HEK293 (cell line): ENCODE results near the gene TTC33.

Source experiments
- GFI1B ChIP-seq: fragments of 450-650 bp; formaldehyde crosslinking; IDR thresholded peaks from 2 replicates; pipeline ENCODE4 v1.5.1; 2016; ENCODE audit warnings: missing biosample characterization, missing genetic modification characterization
- HIC1 ChIP-seq: fragments of 450-650 bp; formaldehyde crosslinking; IDR thresholded peaks from 2 replicates; pipeline ENCODE4 v1.5.1; 2016; ENCODE audit warnings: missing biosample characterization, missing genetic modification characterization
- IKZF3 ChIP-seq: fragments of 450-650 bp; IDR thresholded peaks from 2 replicates; pipeline ENCODE4 v1.5.0; 2018; ENCODE audit warnings: missing biosample characterization, mild to moderate bottlenecking, missing genetic modification characterization, moderate library complexity
- KLF16 ChIP-seq: fragments of 450-650 bp; formaldehyde crosslinking; IDR thresholded peaks from 2 replicates; pipeline ENCODE4 v1.5.1; 2017; ENCODE audit warnings: missing biosample characterization, missing genetic modification characterization
- MYNN ChIP-seq: fragments of 450-650 bp; formaldehyde crosslinking; IDR thresholded peaks from 2 replicates; pipeline ENCODE4 v1.5.1; 2016; ENCODE audit warnings: missing biosample characterization, missing genetic modification characterization, borderline replicate concordance
- REPIN1 ChIP-seq: fragments of 450-650 bp; formaldehyde crosslinking; IDR thresholded peaks from 2 replicates; pipeline ENCODE4 v1.5.1; 2017; ENCODE audit warnings: missing biosample characterization, missing genetic modification characterization, low read depth
- TCF7L2 ChIP-seq: IDR thresholded peaks from 2 replicates; pipeline ENCODE4 v1.6.1; 2011; ENCODE audit warnings: low read depth, mild to moderate bottlenecking, inconsistent platforms, low read length, moderate library complexity, borderline replicate concordance
- WT1 ChIP-seq: fragments of 450-650 bp; formaldehyde crosslinking; IDR thresholded peaks from 2 replicates; pipeline ENCODE4 v1.5.1; 2016; ENCODE audit warnings: missing biosample characterization, missing genetic modification characterization
- YY1 ChIP-seq: fragments of 450-650 bp; formaldehyde crosslinking; IDR thresholded peaks from 2 replicates; pipeline ENCODE4 v1.5.1; 2018; ENCODE audit warnings: missing biosample characterization, missing genetic modification characterization
- YY2 ChIP-seq: fragments of 450-650 bp; formaldehyde crosslinking; IDR thresholded peaks from 2 replicates; pipeline ENCODE4 v1.5.1; 2016; ENCODE audit warnings: missing biosample characterization, missing genetic modification characterization
- ZBTB26 ChIP-seq: fragments of 450-650 bp; formaldehyde crosslinking; optimal IDR thresholded peaks from 2 replicates; pipeline ENCODE3; 2016; ENCODE audit warnings: missing biosample characterization, mild to moderate bottlenecking, missing genetic modification characterization
- ZBTB44 ChIP-seq: fragments of 450-650 bp; IDR thresholded peaks from 2 replicates; pipeline ENCODE4 v1.5.1; 2018; ENCODE audit warnings: missing biosample characterization, mild to moderate bottlenecking, missing genetic modification characterization
- ZNF112 ChIP-seq: fragments of 450-650 bp; formaldehyde crosslinking; IDR thresholded peaks from 2 replicates; pipeline ENCODE4 v1.5.0; 2017; ENCODE audit warnings: missing biosample characterization, missing genetic modification characterization
- ZNF138 ChIP-seq: fragments of 450-650 bp; formaldehyde crosslinking; IDR thresholded peaks from 2 replicates; pipeline ENCODE4 v1.5.1; 2016; ENCODE audit warnings: missing biosample characterization, missing genetic modification characterization, borderline replicate concordance
- ZNF148 ChIP-seq: fragments of 450-650 bp; formaldehyde crosslinking; IDR thresholded peaks from 2 replicates; pipeline ENCODE4 v1.5.0; 2017; ENCODE audit warnings: missing biosample characterization, missing genetic modification characterization, borderline replicate concordance
- ZNF169 ChIP-seq: fragments of 450-650 bp; formaldehyde crosslinking; IDR thresholded peaks from 2 replicates; pipeline ENCODE4 v1.5.1; 2016; ENCODE audit warnings: missing biosample characterization, missing genetic modification characterization
- ZNF184 ChIP-seq: fragments of 450-650 bp; IDR thresholded peaks from 2 replicates; pipeline ENCODE4 v1.5.1; 2018; ENCODE audit warnings: missing biosample characterization, mild to moderate bottlenecking, missing genetic modification characterization
- ZNF248 ChIP-seq: fragments of 450-650 bp; formaldehyde crosslinking; IDR thresholded peaks from 2 replicates; pipeline ENCODE4 v1.5.1; 2017; ENCODE audit warnings: missing biosample characterization, missing genetic modification characterization
- ZNF292 ChIP-seq: fragments of 450-650 bp; formaldehyde crosslinking; IDR thresholded peaks from 2 replicates; pipeline ENCODE4 v1.5.1; 2016; ENCODE audit warnings: low read depth, missing biosample characterization, missing genetic modification characterization, borderline replicate concordance
- ZNF354C ChIP-seq: fragments of 450-650 bp; formaldehyde crosslinking; IDR thresholded peaks from 2 replicates; pipeline ENCODE4 v1.5.1; 2016; ENCODE audit warnings: missing biosample characterization, missing genetic modification characterization, low read depth, borderline replicate concordance
- ZNF473 ChIP-seq: fragments of 450-650 bp; formaldehyde crosslinking; IDR thresholded peaks from 2 replicates; pipeline ENCODE4 v1.5.1; 2017; ENCODE audit warnings: missing biosample characterization, missing genetic modification characterization
- ZNF580 ChIP-seq: fragments of 450-650 bp; formaldehyde crosslinking; IDR thresholded peaks from 2 replicates; pipeline ENCODE4 v1.5.1; 2016; ENCODE audit warnings: missing biosample characterization, missing genetic modification characterization
- ZNF600 ChIP-seq: fragments of 450-650 bp; formaldehyde crosslinking; IDR thresholded peaks from 2 replicates; pipeline ENCODE4 v1.5.1; 2016; ENCODE audit warnings: missing biosample characterization, missing genetic modification characterization
- ZNF629 ChIP-seq: fragments of 450-650 bp; formaldehyde crosslinking; IDR thresholded peaks from 2 replicates; pipeline ENCODE4 v1.5.1; 2017; ENCODE audit warnings: missing biosample characterization, missing genetic modification characterization
- ZNF654 ChIP-seq: fragments of 450-650 bp; formaldehyde crosslinking; IDR thresholded peaks from 2 replicates; pipeline ENCODE4 v1.5.1; 2016; ENCODE audit warnings: low read depth, missing biosample characterization, missing genetic modification characterization
- ZNF707 ChIP-seq: fragments of 450-650 bp; formaldehyde crosslinking; IDR thresholded peaks from 2 replicates; pipeline ENCODE4 v1.5.1; 2016; ENCODE audit warnings: missing biosample characterization, missing genetic modification characterization
- ZNF776 ChIP-seq: fragments of 450-650 bp; formaldehyde crosslinking; IDR thresholded peaks from 2 replicates; pipeline ENCODE4 v1.5.0; 2017; ENCODE audit warnings: missing biosample characterization, missing genetic modification characterization, borderline replicate concordance
- ZSCAN4 ChIP-seq: fragments of 450-650 bp; formaldehyde crosslinking; IDR thresholded peaks from 2 replicates; pipeline ENCODE4 v1.5.1; 2017; ENCODE audit warnings: missing biosample characterization, missing genetic modification characterization
- ZSCAN5A ChIP-seq: fragments of 450-650 bp; formaldehyde crosslinking; IDR thresholded peaks from 2 replicates; pipeline ENCODE4 v1.5.1; 2016; ENCODE audit warnings: missing biosample characterization, missing genetic modification characterization

The TTC33 gene

GRCh38 chr5:40797273-40798011 is 41.7 kb upstream of the TTC33 start (continued):
- TF ChIP-seq ZNF600 (tag by site-specific recombination) (peak; percentile 66; the same call in 1 of the 2 replicates), ZNF138 (tag by site-specific recombination) (no peak), GFI1B (tag by site-specific recombination) (0 out of 2 replicates have a peak, but pooled peaks have one; percentile 3), ZNF707 (tag by site-specific recombination) (no peak), ZNF248 (tag by site-specific recombination) (no peak), KLF16 (tag by site-specific recombination) (no peak), ZNF354C (no peak), YY2 (no peak), MYNN (no peak; the same call in 1 of the 2 replicates), HIC1 (tag by site-specific recombination) (peak; percentile 74; the same call in 1 of the 2 replicates), ZNF629 (tag by site-specific recombination) (peak; percentile 68; the same call in 1 of the 2 replicates), ZNF292 (no peak), YY1 (no peak), IKZF3 (peak; percentile 82; the same call in 1 of the 2 replicates), ZNF148 (no peak), REPIN1 (tag by site-specific recombination) (no peak), WT1 (no peak), ZBTB44 (tag by site-specific recombination) (no peak), ZNF112 (tag by site-specific recombination) (no peak), ZSCAN5A (tag by site-specific recombination) (no peak), ZSCAN4 (tag by site-specific recombination) (no peak), ZNF169 (tag by site-specific recombination) (no peak), ZNF654 (tag by site-specific recombination) (no peak), ZNF473 (tag by site-specific recombination) (no peak), ZNF580 (tag by site-specific recombination) (peak; percentile 59; the same call in 1 of the 2 replicates), ZNF184 (tag by site-specific recombination) (0 out of 2 replicates have a peak, but pooled peaks have one; percentile 14), ZBTB26 (tag by site-specific recombination) (peak; percentile 84), ZNF776 (tag by site-specific recombination) (no peak), TCF7L2 (no peak)
